ENCODE measurements around the gene STIMATE.

STIMATE gene

GRCh38 chr3:52800079-52800478 lies 97.3 kb downstream of the STIMATE start:
- DNase-seq (ENCODE audit: low spot score) = no peak
- TF ChIP-seq CTCF (IDR thresholded peaks at IDR 0.05; ENCODE audit: extremely low read depth, missing control alignments) = no peak

- TF ChIP-seq CTCF (IDR thresholded peaks at IDR 0.05; ENCODE audit: extremely low read depth, missing control alignments) = peak; percentile 38
- DNase-seq (ENCODE audit: low spot score) = peak; percentile 61
Observed at GRCh38 chr3:52798978-52799476, 98.3 kb downstream of the STIMATE start.

GRCh38 chr3:52798376-52798977 lies 98.9 kb downstream of the STIMATE start:
- no peak for DNase-seq (ENCODE audit: low spot score)
- no peak for TF ChIP-seq CTCF (IDR thresholded peaks at IDR 0.05; ENCODE audit: extremely low read depth, missing control alignments)

GRCh38 chr3:52796411-52796810 lies 100.9 kb downstream of the STIMATE start:
- TF ChIP-seq CTCF (IDR thresholded peaks at IDR 0.05; ENCODE audit: extremely low read depth, missing control alignments) = no peak
- DNase-seq (ENCODE audit: low spot score) = no peak

- no peak for DNase-seq (ENCODE audit: low spot score)
- TF ChIP-seq CTCF (IDR thresholded peaks at IDR 0.05; ENCODE audit: extremely low read depth, missing control alignments) = no peak
Observed at GRCh38 chr3:52795298-52795900, 101.9 kb downstream of the STIMATE start.

- no peak for DNase-seq (ENCODE audit: low spot score)
Observed at GRCh38 chr3:52794612-52795099, 102.7 kb downstream of the STIMATE start, which contains the start of gene ITIH3. Gene ITIH3 (plus strand): TSS chr3:52794796. CDS start chr3:52794804, 8 bp downstream.

More at GRCh38 chr3:52794612-52795099, 102.7 kb downstream of the STIMATE start, which contains the start of gene ITIH3:
- no peak for TF ChIP-seq CTCF (IDR thresholded peaks at IDR 0.05; ENCODE audit: extremely low read depth, missing control alignments)

All from GM20000 (cell line).